GM13977 (cell line): ENCODE data around the gene NDUFA3.

Source experiments
- DNase-seq: peaks from one replicate; pipeline ENCODE4 v3.0.0; 2012; ENCODE audit warnings: low spot score
- in situ Hi-C: fragments of 300-500 bp; cut with MboI; formaldehyde crosslinking; loops from one replicate; pipeline ENCODE4 v1.12.0; 2022; ENCODE audit warnings: low sequenced_read_pairs, low pct_unique_long_range_greater_than_20kb, mixed read lengths, inconsistent platforms; ENCODE audit not compliant: unreplicated experiment
- TF ChIP-seq, protein P1 (sequence below): IDR thresholded peaks from 2 replicates; pipeline ENCODE4 v1.5.1; 2012; ENCODE audit warnings: mild to moderate bottlenecking, control low read depth; ENCODE audit not compliant: insufficient read depth; ENCODE audit errors: extremely low read depth, missing control alignments

NDUFA3 gene

GRCh38 chr19:54149021-54149812 is 46.6 kb downstream of the NDUFA3 start:
- TF ChIP-seq, protein P1, sequence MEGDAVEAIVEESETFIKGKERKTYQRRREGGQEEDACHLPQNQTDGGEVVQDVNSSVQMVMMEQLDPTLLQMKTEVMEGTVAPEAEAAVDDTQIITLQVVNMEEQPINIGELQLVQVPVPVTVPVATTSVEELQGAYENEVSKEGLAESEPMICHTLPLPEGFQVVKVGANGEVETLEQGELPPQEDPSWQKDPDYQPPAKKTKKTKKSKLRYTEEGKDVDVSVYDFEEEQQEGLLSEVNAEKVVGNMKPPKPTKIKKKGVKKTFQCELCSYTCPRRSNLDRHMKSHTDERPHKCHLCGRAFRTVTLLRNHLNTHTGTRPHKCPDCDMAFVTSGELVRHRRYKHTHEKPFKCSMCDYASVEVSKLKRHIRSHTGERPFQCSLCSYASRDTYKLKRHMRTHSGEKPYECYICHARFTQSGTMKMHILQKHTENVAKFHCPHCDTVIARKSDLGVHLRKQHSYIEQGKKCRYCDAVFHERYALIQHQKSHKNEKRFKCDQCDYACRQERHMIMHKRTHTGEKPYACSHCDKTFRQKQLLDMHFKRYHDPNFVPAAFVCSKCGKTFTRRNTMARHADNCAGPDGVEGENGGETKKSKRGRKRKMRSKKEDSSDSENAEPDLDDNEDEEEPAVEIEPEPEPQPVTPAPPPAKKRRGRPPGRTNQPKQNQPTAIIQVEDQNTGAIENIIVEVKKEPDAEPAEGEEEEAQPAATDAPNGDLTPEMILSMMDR, result no peak
- in situ Hi-C loops, result no loop called here
- no peak for DNase-seq

GRCh38 chr19:54151362-54152035 is 48.8 kb downstream of the NDUFA3 start:
- no peak for DNase-seq
- in situ Hi-C loops, result no loop called here
- TF ChIP-seq, protein P1, result no peak

- in situ Hi-C loops, result no loop called here
- no peak for DNase-seq
- TF ChIP-seq, protein P1, result no peak
Observed at GRCh38 chr19:54152267-54152666, 49.6 kb downstream of the NDUFA3 start.

GRCh38 chr19:54152878-54153524 is 50.3 kb downstream of the NDUFA3 start:
- DNase-seq, result no peak
- in situ Hi-C loops, result no loop called here
- TF ChIP-seq, protein P1, result no peak

DNA sequence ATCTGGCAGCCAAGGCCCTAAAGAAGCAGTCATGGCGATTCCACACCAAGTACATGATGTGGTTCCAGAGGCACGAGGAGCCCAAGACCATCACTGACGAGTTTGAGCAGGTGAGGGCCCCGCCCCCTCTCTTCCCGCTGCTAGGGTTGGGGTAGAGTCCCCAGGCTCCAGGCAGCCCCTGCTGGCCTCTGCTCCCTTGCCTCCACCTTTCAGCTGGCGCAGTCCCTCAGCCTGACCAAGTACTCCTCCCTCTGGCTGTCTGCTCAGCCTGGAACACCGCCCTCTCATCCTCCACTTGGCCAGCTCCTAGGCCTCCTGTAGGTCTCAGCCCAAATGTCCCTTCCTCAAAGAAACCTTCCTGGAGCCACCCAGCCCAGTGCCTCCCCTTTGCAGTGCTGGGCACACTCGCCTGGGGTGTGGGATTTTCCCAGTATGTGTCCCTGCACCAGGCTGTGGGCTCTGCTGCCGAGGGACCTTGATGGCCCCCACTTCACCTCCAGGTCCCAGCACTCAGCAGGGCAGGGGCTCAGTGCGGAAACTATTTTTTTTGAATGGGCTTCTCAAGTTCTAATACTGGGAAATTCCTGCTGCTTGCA is 51.2 kb downstream of the NDUFA3 start:
- TF ChIP-seq, protein P1, result no peak
- no peak for DNase-seq
- in situ Hi-C loops, result no loop called here

GRCh38 chr19:54154603-54155345 is 52.1 kb downstream of the NDUFA3 start:
- TF ChIP-seq, protein P1, result no peak
- no peak for DNase-seq
- in situ Hi-C loops, result no loop called here
